Endodermal cell (in vitro differentiated cells): ENCODE results near the gene HEY2. TPM values are rescaled to one million over a fixed set of nuclear protein-coding genes. Genes with fewer than 3 reads are reported as not detected.

Experiments
- DNase-seq: peaks from one replicate; pipeline ENCODE4 v3.0.0-alpha.2; 2017
- H3K27ac ChIP-seq: 2 replicates; pipeline ENCODE4 v1.5.1; 2013; ENCODE audit warnings: mild to moderate bottlenecking, low read depth, low read length, moderate library complexity
- H3K27me3 ChIP-seq: 2 replicates; pipeline ENCODE4 v1.6.1; 2013; ENCODE audit warnings: mild to moderate bottlenecking, low read length, moderate library complexity; ENCODE audit not compliant: insufficient read depth, control insufficient read depth, poor library complexity, severe bottlenecking
- H3K36me3 ChIP-seq: 2 replicates; pipeline ENCODE4 v1.7.0; 2013; ENCODE audit warnings: mild to moderate bottlenecking, low read length, moderate library complexity; ENCODE audit not compliant: control insufficient read depth, insufficient read depth
- H3K4me1 ChIP-seq: one replicate; pipeline ENCODE4 v1.7.0; 2013; ENCODE audit warnings: low read length; ENCODE audit not compliant: control insufficient read depth, insufficient read depth
- H3K4me3 ChIP-seq: 2 replicates; pipeline ENCODE4 v1.5.1; 2013; ENCODE audit warnings: mild to moderate bottlenecking, low read length, moderate library complexity
- H3K9ac ChIP-seq: 2 replicates; pipeline ENCODE4 v1.6.1; 2013; ENCODE audit warnings: mild to moderate bottlenecking, low read length, moderate library complexity; ENCODE audit not compliant: poor library complexity, severe bottlenecking; ENCODE audit errors: extremely low read depth
- H3K9me3 ChIP-seq: 2 replicates; pipeline ENCODE4 v1.6.1; 2013; ENCODE audit warnings: mild to moderate bottlenecking, low read length, moderate library complexity; ENCODE audit not compliant: control insufficient read depth
- H3K27ac Mint-ChIP-seq: 2 replicates; pipeline ENCODE4 v1.8.0; 2020; ENCODE audit warnings: mixed read lengths
- H3K27me3 Mint-ChIP-seq: 2 replicates; pipeline ENCODE4 v1.8.0; 2021; ENCODE audit warnings: mild to moderate bottlenecking, mixed read lengths; ENCODE audit not compliant: insufficient read depth
- H3K36me3 Mint-ChIP-seq: 2 replicates; pipeline ENCODE4 v1.8.0; 2020; ENCODE audit warnings: low read depth, mixed read lengths
- H3K4me1 Mint-ChIP-seq: 2 replicates; pipeline ENCODE4 v1.8.0; 2020; ENCODE audit warnings: mixed read lengths
- H3K4me3 Mint-ChIP-seq: 2 replicates; pipeline ENCODE4 v1.8.0; 2020; ENCODE audit warnings: mild to moderate bottlenecking, moderate library complexity, mixed read lengths
- H3K9me3 Mint-ChIP-seq: 2 replicates; pipeline ENCODE4 v1.8.0; 2020; ENCODE audit warnings: mild to moderate bottlenecking, mixed read lengths
- CTCF ChIP-seq: fragments of 200-600 bp; sonication (generic); conservative IDR thresholded peaks from 2 replicates; pipeline ENCODE4 v1.5.0; 2021; ENCODE audit warnings: antibody characterized with exemption, mild to moderate bottlenecking
- WGBS, 2 experiments: methylation state at CpG; one replicate each; pipeline versions ENCODE4 v1.1.5 to v1.1.7; 2013; ENCODE audit warnings: missing lambda C conversion rate in 2 of 2, mixed read lengths in 1 of 2; ENCODE audit not compliant: insufficient coverage in 1 of 2, insufficient read length in 1 of 2; 5-methylcytosine and 5-hydroxymethylcytosine counted together
- total RNA-seq, 2 donors: library from RNA; stranded (reverse); fragmentation: NEBNext Ultra II Directional in 1 of 2; extraction: Animal tissue kit (Norgen Biotek cat#: 25700) in 1 of 2; gene quantifications; 2 replicates in 1 of 2; 3 replicates in 1 of 2; pipeline ENCODE4 v1.2.1, GENCODE V29; 2021

Gene HEY2
- total RNA-seq, 2 donors from 2014 or later = 2.3 to 4.3 TPM

GRCh38 chr6:125717120-125717731, 32.2 kb upstream of the HEY2 start:
- Histone ChIP-seq H3K27ac (no peak overlapping the region), H3K4me1 (peaks cover 4% of the 10 kb centered on the region), H3K4me3 (no peak overlapping the region), H3K27me3 (no peaks in the 10 kb centered on the region), H3K9me3 (peaks cover 2% of the 10 kb centered on the region), H3K36me3 (no peaks in the 10 kb centered on the region), H3K9ac (no peak overlapping the region)
- WGBS, 2 experiments = 80 to 89% methylated on average over 1 to 2 of the region's 2 CpGs
- no peak for DNase-seq
- Mint-ChIP-seq H3K9me3 (peaks cover 2% of the 10 kb centered on the region), H3K27me3 (no peaks in the 10 kb centered on the region), H3K4me3 (no peak overlapping the region), H3K27ac (no peak overlapping the region), H3K36me3 (no peaks in the 10 kb centered on the region), H3K4me1 (peaks cover 2% of the 10 kb centered on the region)
- TF ChIP-seq CTCF = no peak

- no peak for DNase-seq
- Histone ChIP-seq H3K4me3 (no peak overlapping the region), H3K9ac (no peak overlapping the region), H3K4me1 (peaks cover 4% of the 10 kb centered on the region), H3K36me3 (no peaks in the 10 kb centered on the region), H3K27ac (no peak overlapping the region), H3K27me3 (no peaks in the 10 kb centered on the region), H3K9me3 (no peaks in the 10 kb centered on the region)
- no peak overlapping the region for H3K27ac Mint-ChIP-seq
- no peak for TF ChIP-seq CTCF
- no peaks in the 10 kb centered on the region for H3K36me3 Mint-ChIP-seq
- H3K4me3 Mint-ChIP-seq = no peak overlapping the region
- peaks cover 5% of the 10 kb centered on the region for H3K4me1 Mint-ChIP-seq
- H3K9me3 Mint-ChIP-seq = no peaks in the 10 kb centered on the region
- H3K27me3 Mint-ChIP-seq = no peaks in the 10 kb centered on the region
- 84 to 89% methylated on average over 1 to 2 of the region's 2 CpGs for WGBS, 2 experiments
Measured at GRCh38 chr6:125718109-125718508, 31.3 kb upstream of the HEY2 start.

GRCh38 chr6:125722886-125723285, 26.5 kb upstream of the HEY2 start:
- Mint-ChIP-seq H3K4me1 (peaks cover 5% of the 10 kb centered on the region), H3K4me3 (no peak overlapping the region), H3K9me3 (no peaks in the 10 kb centered on the region), H3K36me3 (no peaks in the 10 kb centered on the region), H3K27me3 (no peaks in the 10 kb centered on the region), H3K27ac (no peak overlapping the region)
- Histone ChIP-seq H3K4me3 (no peak overlapping the region), H3K27ac (no peak overlapping the region), H3K9ac (no peak overlapping the region), H3K36me3 (no peaks in the 10 kb centered on the region), H3K27me3 (no peaks in the 10 kb centered on the region), H3K4me1 (peaks cover 2% of the 10 kb centered on the region), H3K9me3 (no peaks in the 10 kb centered on the region)
- no peak for TF ChIP-seq CTCF
- DNase-seq = no peak
